Keratinocyte (primary cell): ENCODE results near the gene TNFSF10.

ENCODE experiments used
- CTCF ChIP-seq, 3 experiments: IDR thresholded peaks in 1 of 3; conservative IDR thresholded peaks in 1 of 3; optimal IDR thresholded peaks in 1 of 3; 2 replicates in 2 of 3; 3 replicates in 1 of 3; pipeline versions ENCODE3 to v1.5.1; 2011; ENCODE audit warnings: low read length in 3 of 3, mild to moderate bottlenecking in 3 of 3, moderate library complexity in 2 of 3, control low read depth in 1 of 3, inconsistent platforms in 1 of 3; ENCODE audit not compliant: insufficient read depth in 2 of 3; ENCODE audit errors: extremely low read depth in 1 of 3
- EZH2 ChIP-seq: IDR thresholded peaks from one replicate; pipeline ENCODE4 v1.6.1; 2012; ENCODE audit warnings: inconsistent platforms, mild to moderate bottlenecking, low read length, moderate library complexity

GRCh38 chr3:172561897-172562640 lies 38.8 kb upstream of the TNFSF10 start:
- TF ChIP-seq CTCF (optimal IDR thresholded peaks at IDR 0.05 in 1 of 3, IDR thresholded peaks at IDR 0.05 in 1 of 3, conservative IDR thresholded peaks at IDR 0.05 in 1 of 3; ENCODE audit: extremely low read depth in 1 of 3, insufficient read depth in 2 of 3, low read length in 3 of 3), result no peak
- TF ChIP-seq EZH2, result no peak
